ENCODE results near the gene SYNJ1.
"Not testable (repeated sequence)": the region's sequence is repeated elsewhere in the genome, so short reads cannot be mapped to it uniquely, and the experiment has no call there.

The SYNJ1 gene, protein sequence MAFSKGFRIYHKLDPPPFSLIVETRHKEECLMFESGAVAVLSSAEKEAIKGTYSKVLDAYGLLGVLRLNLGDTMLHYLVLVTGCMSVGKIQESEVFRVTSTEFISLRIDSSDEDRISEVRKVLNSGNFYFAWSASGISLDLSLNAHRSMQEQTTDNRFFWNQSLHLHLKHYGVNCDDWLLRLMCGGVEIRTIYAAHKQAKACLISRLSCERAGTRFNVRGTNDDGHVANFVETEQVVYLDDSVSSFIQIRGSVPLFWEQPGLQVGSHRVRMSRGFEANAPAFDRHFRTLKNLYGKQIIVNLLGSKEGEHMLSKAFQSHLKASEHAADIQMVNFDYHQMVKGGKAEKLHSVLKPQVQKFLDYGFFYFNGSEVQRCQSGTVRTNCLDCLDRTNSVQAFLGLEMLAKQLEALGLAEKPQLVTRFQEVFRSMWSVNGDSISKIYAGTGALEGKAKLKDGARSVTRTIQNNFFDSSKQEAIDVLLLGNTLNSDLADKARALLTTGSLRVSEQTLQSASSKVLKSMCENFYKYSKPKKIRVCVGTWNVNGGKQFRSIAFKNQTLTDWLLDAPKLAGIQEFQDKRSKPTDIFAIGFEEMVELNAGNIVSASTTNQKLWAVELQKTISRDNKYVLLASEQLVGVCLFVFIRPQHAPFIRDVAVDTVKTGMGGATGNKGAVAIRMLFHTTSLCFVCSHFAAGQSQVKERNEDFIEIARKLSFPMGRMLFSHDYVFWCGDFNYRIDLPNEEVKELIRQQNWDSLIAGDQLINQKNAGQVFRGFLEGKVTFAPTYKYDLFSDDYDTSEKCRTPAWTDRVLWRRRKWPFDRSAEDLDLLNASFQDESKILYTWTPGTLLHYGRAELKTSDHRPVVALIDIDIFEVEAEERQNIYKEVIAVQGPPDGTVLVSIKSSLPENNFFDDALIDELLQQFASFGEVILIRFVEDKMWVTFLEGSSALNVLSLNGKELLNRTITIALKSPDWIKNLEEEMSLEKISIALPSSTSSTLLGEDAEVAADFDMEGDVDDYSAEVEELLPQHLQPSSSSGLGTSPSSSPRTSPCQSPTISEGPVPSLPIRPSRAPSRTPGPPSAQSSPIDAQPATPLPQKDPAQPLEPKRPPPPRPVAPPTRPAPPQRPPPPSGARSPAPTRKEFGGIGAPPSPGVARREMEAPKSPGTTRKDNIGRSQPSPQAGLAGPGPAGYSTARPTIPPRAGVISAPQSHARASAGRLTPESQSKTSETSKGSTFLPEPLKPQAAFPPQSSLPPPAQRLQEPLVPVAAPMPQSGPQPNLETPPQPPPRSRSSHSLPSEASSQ (N-terminal part only)

DNA sequence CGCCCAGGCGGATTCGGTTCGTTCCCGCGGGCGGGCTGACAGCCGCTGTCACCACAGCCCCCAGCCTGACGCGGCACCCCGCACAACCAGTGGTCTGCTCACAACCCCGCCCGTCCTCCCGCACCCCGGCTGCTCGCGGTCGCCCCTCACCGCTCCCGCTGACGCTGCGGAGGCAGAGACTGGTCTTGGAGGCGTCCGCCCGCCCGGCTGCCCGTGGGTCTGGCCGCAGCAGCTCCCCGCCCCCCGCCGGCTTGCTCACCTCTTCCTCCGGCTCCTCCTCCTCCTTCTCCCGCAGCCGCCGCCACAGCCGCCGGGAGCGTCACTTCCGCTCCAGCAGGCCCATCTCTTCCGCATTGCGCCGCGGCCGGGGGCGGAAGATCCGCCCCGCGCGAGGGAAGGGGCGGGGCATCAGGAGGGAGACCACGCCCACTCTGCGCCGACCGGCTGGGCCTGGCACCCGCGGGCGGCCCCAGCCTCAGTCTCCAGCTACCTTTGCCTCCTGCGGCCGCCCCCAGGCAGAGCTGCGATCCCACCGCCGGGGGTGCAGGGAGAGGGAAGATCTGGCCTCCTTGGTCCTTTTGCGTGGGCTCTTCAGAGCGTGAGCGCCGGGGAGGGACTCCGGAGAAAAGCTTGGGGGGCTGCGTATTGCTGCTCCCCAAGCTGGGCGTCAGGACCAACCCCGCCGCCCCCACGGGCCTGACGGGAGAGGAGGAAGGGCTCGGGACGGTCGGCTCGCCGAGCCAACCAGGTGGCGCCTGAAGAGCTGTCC lies at the start of gene SYNJ1:
SYNJ1 (minus strand) TSS at position 327 of the 769 bp plus-strand sequence. CDS start 1,118 bp downstream, outside the sequence.
- H3K4me3 ChIP-seq (ENCODE audit: low read depth, low read length) = peak within 1 kb of the TSS; percentile 96
- TF ChIP-seq, protein P1, sequence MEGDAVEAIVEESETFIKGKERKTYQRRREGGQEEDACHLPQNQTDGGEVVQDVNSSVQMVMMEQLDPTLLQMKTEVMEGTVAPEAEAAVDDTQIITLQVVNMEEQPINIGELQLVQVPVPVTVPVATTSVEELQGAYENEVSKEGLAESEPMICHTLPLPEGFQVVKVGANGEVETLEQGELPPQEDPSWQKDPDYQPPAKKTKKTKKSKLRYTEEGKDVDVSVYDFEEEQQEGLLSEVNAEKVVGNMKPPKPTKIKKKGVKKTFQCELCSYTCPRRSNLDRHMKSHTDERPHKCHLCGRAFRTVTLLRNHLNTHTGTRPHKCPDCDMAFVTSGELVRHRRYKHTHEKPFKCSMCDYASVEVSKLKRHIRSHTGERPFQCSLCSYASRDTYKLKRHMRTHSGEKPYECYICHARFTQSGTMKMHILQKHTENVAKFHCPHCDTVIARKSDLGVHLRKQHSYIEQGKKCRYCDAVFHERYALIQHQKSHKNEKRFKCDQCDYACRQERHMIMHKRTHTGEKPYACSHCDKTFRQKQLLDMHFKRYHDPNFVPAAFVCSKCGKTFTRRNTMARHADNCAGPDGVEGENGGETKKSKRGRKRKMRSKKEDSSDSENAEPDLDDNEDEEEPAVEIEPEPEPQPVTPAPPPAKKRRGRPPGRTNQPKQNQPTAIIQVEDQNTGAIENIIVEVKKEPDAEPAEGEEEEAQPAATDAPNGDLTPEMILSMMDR (IDR thresholded peaks at IDR 0.05; ENCODE audit: low read depth, low read length, missing control alignments) = no peak
- in situ Hi-C loops (cut with HindIII; ENCODE audit: low sequenced_read_pairs) = no loop called here
- DNase-seq (ENCODE audit: low read depth) = peak; percentile 83

DNA sequence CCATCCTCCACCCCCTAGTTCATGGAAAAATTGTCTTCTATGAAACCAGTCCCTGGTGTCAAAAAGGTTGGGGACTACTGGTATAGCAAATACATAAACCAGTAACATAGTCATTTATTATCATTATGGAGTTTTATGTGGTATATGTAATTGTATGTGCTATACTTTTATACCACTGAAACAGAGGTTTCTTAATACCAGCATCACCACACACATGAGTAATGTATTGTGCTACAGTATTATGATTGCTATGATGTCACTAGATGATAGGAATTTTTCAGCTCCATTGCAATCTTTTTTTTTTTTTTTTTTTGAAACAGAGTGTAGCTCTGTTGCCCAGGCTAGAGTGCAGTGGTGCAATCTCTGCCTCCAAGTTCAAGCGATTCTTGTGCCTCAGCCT lies 49.5 kb upstream of the SYNJ1 start:
- H3K4me3 ChIP-seq (ENCODE audit: low read depth, low read length) = no peak overlapping the region
- in situ Hi-C loops (cut with HindIII; ENCODE audit: low sequenced_read_pairs) = no loop called here
- no peak for DNase-seq (ENCODE audit: low read depth)
- TF ChIP-seq, protein P1 (IDR thresholded peaks at IDR 0.05; ENCODE audit: low read depth, low read length, missing control alignments) = no peak

DNA sequence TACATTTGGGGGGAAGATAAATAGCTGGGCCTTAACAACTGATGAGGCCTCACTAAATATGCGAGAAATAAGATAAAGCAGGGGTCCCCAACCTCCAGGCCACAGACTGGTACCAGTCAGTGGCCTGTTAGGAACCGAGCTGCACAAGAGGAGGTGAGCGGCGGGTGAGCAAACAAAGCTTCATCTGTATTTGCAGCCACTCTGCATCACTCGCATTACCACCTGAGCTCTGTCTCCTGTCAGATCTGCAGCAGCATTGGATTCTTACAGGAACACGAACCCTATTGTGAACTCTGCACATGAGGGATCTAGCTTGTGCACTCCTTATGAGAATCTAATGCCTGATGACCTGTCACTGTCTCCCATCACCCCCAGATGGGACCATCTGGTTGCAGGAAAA lies 48.9 kb upstream of the SYNJ1 start:
- in situ Hi-C loops (cut with HindIII; ENCODE audit: low sequenced_read_pairs) = no loop called here
- TF ChIP-seq, protein P1 (IDR thresholded peaks at IDR 0.05; ENCODE audit: low read depth, low read length, missing control alignments) = no peak
- DNase-seq (ENCODE audit: low read depth) = no peak
- no peak overlapping the region for H3K4me3 ChIP-seq (ENCODE audit: low read depth, low read length)

DNA sequence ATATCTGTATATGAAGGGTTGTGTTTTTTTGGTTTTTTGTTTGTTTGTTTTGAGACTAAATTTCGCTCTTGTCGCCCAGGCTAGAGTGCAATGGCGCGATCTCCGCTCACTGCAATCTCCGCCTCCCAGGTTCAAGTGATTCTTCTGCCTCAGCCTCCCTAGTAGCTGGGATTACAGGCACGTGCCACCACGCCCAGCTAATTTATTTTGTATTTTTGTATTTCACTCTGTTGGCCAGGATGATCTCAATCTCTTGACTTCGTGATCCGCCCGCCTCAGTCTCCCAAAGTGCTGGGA lies 45.2 kb upstream of the SYNJ1 start:
- peak overlapping the region; percentile 86 for H3K4me3 ChIP-seq (ENCODE audit: low read depth, low read length)
- in situ Hi-C loops (cut with HindIII; ENCODE audit: low sequenced_read_pairs); DNase-seq (ENCODE audit: low read depth): not testable (repeated sequence)

- in situ Hi-C loops (cut with HindIII; ENCODE audit: low sequenced_read_pairs) = no loop called here
- DNase-seq (ENCODE audit: low read depth) = no peak
Measured at GRCh38 chr21:32772281-32773047, 44.7 kb upstream of the SYNJ1 start.

More at GRCh38 chr21:32772281-32773047, 44.7 kb upstream of the SYNJ1 start:
- H3K4me3 ChIP-seq (ENCODE audit: low read depth, low read length) = peak overlapping the region; percentile 86
- TF ChIP-seq, protein P1 (IDR thresholded peaks at IDR 0.05; ENCODE audit: low read depth, low read length, missing control alignments) = no peak
